Stimulated activated CD4-positive, alpha-beta T cell treated with anti-CD3 and anti-CD28 coated beads, Interleukin-1b, Interleukin-23, amount 100 ng/mL, for 24 hours (primary cell): ENCODE measurements around the gene ZMIZ1.

Experiments
- DNase-seq, 4 experiments: peaks; one replicate each; pipeline ENCODE4 v3.0.0-alpha.2; 2020; ENCODE audit warnings: low read depth in 4 of 4, low spot score in 1 of 4

ZMIZ1 gene

GRCh38 chr10:79050896-79051555 lies 17.7 kb upstream of the ZMIZ1 start:
- no peak for DNase-seq

DNA sequence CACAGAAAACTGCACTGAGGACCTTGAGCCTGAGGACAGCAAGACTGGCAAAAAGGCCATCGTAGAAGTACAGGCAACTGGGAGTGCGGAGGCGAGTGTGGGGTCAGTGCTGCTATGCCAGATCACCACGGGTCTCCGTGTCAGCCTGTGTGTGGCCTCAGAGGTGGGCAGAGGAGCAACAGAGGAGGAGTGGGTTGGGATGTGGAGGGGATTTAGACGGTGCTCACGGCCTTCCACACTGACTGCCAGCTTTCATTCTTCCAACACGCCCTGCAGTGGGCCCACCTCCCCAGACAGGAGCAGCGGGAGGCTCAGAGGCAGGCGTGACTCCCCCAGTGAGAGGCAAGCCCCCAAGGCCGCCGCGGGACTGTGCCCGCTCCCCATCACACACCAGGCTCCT lies 17.0 kb upstream of the ZMIZ1 start:
- no peak for DNase-seq

- no peak for DNase-seq
Observed at GRCh38 chr10:79052291-79053080, 16.3 kb upstream of the ZMIZ1 start.

- DNase-seq, result no peak
Observed at GRCh38 chr10:79053081-79053434, 15.7 kb upstream of the ZMIZ1 start.

DNA sequence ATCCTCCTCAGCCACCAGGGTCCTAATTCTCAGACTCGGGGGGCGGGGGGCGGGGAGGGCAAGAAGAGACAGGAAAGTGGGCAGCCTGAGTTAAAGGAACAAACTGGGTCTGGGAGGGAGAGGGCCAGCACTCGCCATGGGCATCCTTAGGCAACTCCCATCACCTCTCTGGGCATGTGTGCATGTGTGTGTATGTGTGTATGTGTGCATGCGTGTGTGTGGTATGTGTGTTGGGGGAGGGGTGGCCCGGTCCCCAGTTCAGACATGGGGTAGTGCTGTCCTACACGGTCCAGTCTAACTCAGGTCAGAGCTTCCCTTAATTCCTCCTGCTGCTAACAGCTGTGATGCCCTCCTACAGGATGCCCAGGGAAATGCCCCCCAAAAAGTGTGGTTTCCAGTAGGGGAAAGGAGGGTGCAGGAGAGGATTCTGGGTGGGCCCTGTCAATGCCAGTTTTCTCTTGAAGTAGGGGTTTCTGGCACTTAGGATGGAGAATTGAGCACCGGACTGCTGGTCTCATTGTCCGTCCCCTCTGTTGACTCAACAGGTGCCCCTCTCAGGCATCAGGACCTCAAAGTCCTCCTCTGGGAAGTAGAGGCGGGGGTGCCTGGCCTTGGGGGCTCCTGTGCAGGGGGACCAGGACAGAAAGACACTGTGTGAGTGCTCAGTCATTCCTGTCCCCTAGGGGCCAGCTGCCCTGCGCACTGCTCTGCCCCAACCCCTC lies 15.1 kb upstream of the ZMIZ1 start:
- no peak for DNase-seq

DNA sequence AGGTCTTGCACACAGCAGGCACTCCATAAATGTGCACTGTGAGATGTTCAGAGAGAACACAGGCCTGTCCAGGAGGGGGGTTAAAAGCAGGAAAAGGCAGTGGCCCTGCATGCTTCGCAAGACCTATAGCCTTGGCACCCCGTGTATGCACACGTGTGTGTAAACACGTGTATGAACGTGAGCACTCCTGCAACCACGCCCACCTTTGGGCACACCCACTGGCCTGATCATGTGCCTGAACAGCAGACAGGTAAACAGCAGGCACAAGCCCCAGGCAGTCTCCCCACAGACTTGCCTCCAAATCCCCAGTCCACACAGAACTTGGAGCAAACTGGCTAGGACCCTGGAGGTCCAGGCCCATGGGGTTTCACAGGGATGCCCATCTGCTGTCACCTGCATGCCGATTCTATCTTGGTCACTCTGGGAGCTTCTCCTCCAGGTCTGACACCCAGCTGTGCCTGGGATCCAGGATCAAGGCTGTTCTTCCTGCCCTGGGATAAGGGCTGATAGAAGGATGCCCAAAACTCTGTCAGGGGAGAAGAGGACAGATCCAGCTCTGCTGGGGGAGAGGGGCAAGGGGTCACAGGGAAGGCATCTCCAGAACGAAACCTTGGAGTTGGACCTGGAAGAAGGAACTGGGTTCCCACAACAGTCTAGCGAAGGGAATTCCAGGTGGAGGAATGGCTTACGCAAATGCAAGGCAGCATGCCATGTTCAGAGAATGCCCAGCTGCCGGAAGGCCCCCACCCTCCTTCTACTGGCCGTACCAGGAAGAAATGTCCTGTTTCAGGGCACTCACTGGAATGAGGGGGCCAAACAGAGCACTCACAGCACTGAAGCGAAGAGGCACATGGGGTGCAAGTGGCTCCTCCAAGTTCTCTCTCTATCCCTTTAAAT lies 14.3 kb upstream of the ZMIZ1 start:
- no peak for DNase-seq

- no peak for DNase-seq
Observed at GRCh38 chr10:79055100-79055782, 13.5 kb upstream of the ZMIZ1 start.

- DNase-seq, result no peak
Observed at GRCh38 chr10:79055892-79056291, 12.9 kb upstream of the ZMIZ1 start.

DNA sequence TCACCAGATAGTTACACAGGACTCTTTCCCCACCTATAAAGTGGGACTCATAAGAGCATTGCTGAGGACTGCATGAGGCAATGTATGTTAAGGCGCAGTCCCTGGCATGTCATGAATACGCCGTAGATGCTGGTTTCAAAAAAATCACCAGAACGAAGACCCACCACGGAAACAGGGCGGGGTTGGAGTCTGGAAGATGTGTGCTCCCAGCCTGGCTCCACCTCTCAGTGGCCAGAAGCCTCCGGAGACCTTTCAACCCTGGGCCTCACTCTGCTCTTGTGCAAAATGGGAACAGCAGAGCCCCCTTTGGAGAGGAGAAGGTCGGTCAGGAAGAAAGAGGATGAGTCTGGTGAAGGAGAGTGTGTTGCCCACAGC lies 12.4 kb upstream of the ZMIZ1 start:
- DNase-seq, result no peak

DNA sequence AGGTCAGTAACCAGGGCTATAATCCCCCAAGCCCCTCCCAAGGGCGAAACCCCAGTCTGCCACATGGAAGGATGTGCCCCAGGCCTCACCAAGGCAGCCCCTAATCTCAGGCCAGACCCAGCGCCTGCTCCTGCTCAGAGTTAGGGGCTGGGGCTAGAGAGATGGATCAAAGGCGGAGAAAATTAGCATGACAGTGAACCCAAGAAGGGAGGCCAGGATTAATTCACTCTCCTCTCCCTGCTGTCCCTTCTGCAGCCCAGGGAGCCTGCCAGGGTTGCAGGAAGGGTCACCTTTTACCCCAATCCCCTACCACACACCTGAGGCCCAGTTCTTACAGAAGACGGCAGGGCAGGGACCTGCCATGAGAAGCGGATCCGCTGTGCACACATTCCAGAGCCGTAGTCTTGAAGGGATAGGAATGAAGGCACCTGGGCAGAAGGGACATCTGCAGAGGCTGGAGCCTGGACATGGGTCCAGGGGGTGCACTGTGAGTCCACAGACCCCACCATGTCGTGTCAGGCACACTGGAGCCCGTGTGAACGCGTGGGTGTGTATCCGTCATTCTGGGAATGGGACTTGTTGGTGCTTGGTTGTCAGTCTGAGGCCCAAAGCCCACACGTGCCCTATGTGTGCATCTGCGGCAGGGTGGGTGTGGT lies 11.9 kb upstream of the ZMIZ1 start:
- DNase-seq, result no peak

DNA sequence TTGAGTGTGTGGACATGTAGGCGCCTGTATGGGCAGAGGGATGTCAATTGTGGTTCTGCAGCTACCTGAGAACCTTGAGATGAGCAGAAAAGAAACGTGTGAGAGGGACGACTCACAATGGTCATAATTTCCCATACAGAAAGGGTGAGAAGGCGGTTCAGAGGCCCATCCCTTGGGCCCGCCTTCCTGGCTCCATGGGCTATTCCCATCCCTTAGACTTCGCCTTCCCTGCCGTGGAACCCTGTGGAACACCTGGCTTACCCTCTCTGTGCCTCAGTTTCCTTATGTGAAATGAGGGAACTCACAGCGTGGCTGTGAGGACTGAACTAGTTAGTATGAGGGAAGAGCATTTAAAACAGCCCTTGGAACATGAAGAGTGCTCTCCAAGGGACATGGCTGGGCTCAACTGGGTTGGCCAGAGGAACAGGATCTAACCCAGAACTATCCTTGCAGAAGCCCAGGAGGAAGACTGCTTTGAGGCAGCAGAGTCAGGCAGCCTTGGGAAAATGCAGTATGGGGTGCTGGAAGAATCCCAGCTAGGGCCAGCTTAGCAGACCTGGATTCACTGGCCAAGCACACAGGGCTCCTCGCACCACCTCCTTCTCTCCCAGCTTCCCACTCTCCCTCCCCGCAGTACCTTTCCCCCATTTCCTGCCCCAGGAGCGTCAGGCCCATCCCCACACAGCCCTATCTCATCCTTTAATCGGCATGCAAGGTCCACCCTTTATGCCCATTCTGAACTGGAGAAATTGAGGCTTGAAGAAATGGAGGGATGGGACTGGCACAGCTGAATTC lies 11.1 kb upstream of the ZMIZ1 start:
- no peak for DNase-seq

GRCh38 chr10:79058899-79059841 lies 9.6 kb upstream of the ZMIZ1 start:
- DNase-seq, result no peak

DNA sequence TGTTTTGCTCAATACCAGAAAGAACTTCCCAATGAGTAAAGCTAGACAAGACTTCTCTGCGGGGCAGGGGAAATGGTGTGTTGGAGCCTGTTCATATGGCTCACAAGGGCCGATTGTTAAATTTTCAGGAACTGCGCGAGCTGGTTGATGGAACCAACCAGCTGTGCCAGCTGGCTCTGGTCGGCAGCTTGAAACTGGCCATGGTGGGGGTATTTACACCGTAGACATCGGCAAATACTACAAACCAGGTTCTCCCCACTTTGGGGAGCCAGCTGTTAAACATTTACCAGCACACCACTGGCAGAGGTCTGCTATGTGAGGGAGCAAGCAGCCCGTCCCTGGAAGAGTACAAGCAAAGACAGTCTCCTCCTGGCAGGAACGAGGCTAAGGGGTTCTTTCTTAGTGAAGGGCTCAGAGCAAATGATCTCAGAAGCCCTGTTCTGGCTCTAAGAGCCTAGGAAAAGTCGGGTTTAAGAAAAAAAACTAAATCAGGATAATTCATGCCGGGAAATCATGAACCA lies 8.8 kb upstream of the ZMIZ1 start:
- DNase-seq, result no peak

GRCh38 chr10:79060641-79061255 lies 8.0 kb upstream of the ZMIZ1 start:
- no peak for DNase-seq

GRCh38 chr10:79061441-79062315 lies 7.1 kb upstream of the ZMIZ1 start:
- no peak for DNase-seq

DNA sequence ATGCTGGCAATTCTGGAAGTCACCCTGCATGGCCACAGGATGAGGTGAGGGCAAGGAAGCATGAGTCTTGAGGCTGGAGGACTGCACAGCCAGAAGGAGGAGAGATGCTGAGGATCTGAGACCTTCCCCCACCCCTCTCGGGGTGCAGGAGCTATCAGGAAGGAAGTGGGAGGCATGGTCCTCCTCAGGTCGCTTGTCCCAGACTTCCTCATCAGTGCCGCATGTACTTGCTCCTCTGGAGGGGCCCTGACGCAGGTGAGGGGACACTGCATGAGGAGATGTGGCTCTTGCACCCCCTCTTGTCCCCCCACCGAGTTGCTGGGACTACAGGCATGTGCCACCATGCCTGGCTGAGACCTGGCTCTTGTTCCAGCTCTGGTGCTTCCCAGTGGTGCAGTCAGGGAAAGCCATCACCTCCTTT lies 5.7 kb upstream of the ZMIZ1 start:
- DNase-seq, result no peak
